CD4-positive, alpha-beta T cell treated with Interleukin-4 for 4 hours (primary cell): ENCODE measurements around the gene NOC3L.
"Not testable (repeated sequence)": the region's sequence is repeated elsewhere in the genome, so short reads cannot be mapped to it uniquely, and the experiment has no call there.

Source experiments
- DNase-seq: peaks from one replicate; pipeline ENCODE4 v3.0.0-alpha.2; 2020

The NOC3L gene, protein sequence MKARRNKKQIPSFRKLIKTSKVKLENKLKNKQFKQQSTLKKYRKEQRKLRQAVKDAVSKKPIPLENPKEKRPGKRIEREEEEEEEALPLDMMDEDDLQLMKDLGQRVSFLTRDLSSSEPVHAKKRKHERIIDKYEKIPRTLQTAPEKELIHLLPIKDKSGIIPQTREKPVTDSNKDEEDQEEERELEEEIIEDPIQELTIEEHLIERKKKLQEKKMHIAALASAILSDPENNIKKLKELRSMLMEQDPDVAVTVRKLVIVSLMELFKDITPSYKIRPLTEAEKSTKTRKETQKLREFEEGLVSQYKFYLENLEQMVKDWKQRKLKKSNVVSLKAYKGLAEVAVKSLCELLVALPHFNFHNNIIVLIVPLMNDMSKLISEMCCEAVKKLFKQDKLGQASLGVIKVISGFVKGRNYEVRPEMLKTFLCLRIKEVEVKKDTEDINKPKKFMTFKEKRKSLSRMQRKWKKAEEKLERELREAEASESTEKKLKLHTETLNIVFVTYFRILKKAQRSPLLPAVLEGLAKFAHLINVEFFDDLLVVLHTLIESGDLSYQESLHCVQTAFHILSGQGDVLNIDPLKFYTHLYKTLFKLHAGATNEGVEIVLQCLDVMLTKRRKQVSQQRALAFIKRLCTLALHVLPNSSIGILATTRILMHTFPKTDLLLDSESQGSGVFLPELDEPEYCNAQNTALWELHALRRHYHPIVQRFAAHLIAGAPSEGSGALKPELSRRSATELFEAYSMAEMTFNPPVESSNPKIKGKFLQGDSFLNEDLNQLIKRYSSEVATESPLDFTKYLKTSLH

DNA sequence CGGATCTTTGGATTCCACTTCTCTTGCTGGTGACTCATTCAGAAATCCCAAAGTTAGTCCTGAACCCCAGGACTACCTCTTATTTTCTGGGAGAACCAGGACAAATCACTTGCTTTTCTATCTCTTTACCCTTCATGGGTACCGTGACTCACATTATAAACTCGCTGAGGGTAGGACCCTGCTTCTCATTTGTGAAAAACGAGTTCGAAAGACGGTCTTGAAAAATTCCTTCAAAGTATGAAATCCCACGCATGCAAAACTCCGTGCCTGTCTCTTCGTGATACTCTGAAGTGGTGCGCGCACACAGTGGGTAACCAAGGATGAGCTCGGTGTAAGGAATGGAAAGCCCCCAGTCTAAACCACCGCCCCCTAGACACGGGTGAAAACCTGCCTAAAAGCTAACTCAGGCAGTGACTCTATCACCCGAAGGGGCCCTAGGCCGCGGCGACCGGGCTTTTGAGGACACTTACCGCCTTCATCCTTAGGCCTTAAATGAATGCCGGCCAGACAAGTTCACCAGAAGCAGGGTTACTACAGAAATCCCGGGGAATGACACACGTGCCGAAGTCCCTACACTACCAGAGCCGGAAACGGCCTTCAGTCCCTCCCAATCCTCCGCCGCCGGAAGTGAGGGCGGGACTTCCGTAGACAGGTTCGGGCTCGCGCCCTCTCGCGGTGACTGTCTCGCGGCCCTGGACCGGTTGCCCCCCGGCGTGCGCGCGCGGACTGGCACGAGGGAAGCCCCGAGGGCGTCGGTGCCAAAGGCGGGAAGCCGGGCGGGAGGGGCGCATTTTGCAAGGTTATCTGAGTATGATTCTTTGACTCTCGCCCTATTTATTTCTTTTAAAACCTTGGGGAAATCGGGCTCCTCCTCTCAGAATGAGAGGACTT is at the start of gene NOC3L:
TSS of gene NOC3L (minus strand) at position 580 of the 891 bp plus-strand sequence. CDS start at position 479, 101 bp downstream.
- DNase-seq, result peak; percentile 90

DNA sequence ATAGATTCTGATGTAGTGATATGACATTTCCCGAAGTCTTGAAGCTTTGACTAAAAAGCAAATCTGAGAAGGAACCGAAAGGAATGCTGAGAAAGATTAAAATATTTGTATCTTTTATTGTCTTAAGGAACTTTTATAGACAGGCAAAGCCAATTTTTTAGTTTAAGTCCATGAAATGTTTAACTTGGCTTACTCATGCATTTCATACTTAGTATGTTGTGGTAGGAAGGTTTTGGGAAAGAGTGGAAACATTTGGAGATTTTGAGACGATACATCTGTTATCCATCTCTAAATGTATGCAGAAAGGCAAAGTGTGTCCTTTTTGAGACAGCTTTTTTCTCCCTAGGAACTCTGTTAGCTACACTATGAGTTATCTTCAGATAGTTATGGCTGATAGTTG is 49.7 kb upstream of the NOC3L start:
- DNase-seq, result no peak

DNA sequence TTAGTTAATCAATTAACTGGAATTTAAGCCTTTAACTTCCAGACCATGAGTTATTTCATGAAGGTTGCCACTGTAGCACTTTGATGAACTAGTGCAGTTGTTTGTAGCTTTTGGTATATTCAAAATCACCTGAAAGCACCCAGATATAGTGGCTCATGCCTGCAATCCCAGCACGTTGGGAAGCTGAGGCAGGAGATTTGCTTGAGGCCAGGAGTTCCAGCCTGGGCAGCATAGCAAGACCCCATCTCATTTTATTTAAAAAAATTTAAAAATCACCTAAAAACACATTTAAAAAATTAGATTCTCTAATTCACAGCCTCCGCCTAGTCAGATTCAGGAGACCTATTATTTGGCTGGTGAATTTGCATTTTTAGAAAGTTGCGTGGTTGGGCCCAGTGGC is 48.6 kb upstream of the NOC3L start:
- no peak for DNase-seq

DNA sequence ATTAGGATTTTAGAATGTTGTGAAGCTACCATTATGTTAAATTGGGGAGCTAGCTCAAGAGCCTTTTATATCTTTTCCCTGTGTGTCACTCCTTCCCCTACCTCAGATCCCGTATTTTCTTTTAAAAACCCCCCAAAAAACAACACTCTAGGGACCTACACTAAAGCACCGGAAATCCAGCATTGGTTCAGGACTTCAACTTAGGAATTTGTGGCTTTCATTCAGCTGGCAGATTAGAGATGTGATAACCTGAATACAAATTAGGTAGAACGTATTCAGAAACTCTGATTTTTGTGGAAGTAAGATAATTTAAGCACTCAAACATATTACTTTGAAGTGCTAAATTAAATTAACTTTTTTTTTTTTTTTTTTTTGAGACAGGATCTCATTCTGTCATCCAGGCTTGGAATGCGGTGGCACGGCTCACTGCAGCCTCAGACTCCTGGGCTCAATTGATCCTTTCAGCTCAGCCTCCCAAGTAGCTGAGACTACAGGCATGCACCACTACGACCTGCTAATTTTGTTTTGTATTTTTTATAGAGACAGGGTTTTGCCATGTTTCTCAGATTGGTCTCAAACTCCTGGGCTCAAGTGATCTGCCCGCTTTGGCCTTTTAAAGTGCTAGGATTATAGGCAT is 46.4 kb upstream of the NOC3L start:
- no peak for DNase-seq

DNA sequence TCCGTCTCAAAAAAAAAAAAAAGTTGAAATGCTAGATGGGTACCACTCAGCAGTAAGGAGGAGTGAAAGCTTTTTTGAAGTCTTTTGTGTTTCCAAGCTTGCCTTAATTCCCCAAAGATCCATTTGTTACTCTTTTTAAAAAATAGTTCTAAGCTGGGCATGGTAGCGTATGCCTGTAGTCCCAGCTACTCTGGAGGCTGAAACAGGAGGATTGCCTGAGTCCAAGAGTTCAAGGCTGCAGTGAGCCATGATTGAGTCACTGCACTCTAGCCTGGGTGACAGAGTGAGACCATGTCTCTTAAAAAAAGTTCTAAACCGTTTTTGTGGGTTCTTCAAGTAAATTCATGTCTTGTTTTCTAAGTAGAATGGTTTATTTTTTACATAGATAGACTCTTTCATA is 44.9 kb upstream of the NOC3L start:
- DNase-seq, result no peak

DNA sequence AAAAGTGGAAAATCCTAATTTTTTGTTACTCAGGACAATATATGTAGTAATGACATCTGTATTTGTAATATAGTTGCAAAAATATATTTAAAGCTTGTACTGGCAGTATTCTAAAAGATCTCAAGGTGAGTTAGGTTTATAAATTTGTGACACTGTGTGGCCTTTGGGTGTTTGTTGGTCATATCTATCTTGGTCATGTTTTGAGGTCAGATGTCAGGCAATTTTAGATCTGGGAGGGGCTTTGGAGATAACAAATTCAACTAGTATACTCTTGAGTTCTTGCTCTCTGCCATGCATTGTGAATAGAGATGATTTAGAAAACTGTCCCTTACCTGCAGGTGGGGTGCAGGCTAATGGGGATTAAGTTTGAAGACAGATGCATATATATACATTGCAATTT is 42.7 kb upstream of the NOC3L start:
- no peak for DNase-seq

DNA sequence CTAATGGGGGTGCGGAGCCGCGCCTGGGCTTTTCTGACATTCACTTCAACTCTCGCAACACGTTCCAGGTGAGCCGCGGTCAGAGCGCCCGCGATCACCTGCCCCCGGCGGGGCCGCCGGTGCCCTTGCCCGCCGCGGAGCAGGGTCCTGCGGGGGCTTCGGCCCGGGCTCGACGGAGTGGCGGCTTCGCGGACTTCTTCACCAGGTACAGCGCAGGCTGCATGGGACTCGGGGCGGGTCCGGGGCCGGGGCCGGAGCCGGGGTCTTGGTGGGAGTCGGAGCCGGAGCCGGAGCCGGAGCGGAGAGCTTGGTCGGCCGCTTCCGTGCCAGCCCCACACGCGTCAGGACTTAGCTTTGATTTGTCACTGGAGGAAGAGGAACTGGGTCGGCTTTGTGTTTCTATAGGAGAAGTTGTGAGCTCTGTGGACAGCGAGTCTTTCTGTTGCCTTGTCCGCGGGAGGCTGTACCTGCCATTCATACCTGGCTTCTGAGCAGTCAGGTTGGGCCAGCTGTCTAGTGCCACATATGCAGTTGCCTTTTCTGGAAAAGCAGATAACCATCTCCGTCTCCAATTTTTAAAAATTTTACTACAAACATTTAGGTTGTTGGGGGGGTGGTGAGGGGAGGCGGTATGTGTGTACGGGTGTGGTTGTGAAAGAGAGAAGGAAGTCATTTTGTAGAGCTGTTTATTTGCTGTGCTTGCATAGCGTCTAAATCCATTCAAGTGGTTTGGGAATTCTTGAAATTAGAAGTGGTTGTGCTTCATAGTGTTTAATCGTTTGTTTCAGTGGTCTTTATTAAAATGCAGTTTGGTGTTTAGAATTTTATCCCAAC is 40.9 kb upstream of the NOC3L start:
- no peak for DNase-seq

DNA sequence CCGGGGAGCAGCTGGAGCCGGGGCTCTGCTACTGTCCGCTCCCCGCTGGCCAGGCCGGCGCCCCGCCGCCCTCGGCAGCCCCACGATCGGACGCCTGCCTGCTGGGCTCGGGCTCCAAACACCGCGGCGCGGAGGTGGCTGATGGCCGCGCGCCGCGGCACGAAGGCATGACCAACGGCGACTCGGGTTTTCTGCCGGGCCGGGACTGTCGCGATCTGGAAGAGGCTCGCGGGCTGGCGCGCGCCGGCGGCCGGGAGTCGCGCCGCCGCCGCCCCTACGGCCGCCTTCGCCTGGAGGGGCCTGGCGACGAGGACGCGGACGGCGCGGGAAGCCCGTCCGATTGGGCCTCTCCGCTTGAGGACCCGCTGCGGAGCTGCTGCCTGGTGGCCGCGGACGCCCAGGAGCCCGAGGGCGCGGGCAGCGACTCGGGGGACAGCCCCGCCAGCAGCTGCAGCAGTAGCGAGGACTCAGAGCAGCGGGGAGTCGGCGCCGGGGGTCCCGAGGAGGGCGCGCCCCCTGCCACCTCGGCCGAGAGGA is 40.2 kb upstream of the NOC3L start:
- no peak for DNase-seq

DNA sequence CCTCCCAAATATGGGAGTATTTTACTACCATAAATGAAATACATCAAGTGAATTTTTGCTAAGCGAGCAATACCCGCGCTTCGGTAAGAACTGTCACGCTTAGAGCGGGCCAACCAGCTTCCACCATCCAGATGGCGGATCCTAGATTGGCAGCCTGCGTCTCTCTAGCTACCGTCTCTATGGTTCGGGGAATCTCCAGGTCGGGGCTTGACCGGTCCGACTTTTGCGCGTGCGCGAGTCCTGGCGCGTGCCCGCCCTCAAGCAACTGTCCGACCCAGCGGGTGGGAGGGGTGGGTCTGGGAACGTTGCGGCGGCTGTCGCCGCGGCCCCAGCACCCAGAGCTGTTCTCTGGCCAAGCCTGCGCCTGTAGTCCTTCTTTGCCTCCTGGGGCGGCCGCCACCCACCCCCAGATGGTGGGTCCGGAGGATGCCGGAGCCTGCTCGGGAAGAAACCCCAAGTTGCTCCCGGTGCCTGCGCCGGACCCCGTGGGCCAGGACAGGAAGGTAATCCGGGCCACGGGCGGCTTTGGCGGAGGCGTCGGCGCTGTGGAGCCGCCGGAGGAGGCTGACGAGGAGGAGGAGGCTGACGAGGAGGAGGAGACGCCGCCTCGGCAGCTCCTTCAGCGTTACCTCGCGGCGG is 39.6 kb upstream of the NOC3L start, which contains the start of gene TBC1D12:
TSS of gene TBC1D12 (plus strand) at position 338 of the 639 bp plus-strand sequence. CDS start at position 411, 73 bp downstream.
- DNase-seq, result peak; percentile 38

DNA sequence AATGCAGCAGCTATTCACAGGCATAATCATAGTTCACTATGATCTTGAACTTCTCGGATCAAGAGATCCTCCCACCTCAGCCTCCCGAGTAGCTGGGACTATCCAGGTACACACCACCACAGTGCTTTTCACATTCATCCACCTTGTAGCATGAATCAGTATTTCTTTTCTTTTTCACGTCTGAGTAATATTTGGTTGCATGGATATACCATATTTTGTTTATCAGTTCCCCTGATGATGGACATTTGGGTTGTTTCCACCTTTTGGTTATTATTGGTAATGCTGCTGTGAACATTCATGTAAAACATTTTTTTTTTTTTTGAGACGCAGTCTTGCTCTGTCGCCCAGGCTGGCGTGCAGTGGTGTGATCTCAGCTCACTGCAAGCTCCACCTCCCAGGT is 36.0 kb upstream of the NOC3L start:
- no peak for DNase-seq

DNA sequence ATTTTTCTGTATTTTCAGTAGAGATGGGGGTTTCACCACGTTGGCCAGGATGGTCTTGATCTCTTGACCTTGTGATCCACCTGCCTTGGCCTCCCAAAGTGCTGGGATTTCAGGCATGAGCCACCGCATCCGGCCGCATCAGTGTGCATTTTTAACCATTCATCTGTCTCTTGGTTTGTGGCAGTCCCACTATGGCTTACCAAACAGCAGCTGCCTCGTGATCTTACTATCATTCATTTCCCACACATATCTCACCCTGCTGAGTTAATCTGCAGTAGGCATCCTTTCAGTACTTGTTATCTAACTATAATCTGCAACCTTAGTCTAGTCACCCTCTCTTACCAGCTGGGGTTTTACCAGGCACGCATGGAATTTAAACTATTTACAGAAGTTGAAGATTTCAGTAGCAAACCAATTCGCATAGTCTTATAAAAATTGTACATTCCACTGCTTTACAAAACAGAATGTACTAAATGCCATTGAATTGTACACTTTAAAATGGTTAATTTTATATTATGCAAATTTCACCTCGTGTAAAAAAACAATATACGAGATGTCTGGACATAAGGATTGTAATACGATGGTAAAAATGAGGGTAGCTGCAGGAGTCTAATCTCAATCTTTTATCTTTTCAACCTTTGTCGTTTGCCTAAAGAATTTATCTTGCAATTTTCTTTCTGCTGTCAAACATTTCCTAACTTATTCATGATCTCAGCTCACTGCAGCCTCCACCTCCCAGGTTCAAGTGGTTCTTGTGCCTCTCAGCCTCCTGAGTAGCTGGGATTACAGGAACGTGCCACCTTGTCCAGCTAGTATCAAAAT is 35.0 kb upstream of the NOC3L start:
- DNase-seq, result no peak

DNA sequence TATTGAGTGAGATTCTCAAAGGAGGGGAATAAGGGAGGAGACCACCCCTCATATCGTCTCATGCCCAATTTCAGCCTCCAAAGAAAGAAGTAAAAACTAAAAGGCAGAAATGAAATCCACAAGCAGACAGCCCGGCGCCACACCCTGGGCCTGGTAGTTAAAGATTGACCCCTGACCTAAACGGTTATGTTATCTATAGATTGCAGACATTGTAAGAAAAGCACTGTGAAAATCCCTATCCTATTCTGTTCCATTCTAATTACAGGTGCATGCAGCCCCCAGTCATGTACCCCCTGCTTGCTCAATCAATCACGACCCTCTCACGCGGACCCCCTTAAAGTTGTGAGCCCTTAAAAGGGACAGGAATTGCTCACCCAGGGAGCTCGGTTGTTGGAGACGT is 29.4 kb upstream of the NOC3L start:
- not testable (repeated sequence) for DNase-seq

DNA sequence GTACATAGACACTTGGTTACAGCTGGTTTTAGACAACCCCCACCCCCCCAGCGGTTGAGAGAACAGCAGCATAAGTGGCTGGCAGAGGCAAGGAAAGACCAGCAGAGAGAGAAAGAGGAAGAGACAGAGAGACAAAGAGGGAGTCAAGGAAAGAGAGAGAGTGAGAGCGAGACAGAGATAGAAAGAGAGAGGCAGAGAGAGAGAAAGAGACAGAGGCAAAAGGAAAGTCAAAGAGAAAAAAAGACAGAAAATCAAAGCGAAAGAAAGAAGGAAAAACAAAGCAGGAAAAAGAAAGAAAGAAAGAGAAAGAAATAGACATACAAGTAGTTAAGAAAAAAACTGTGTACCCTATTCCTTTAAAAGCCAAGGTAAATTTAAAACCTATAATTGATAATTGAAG is 23.0 kb upstream of the NOC3L start:
- not testable (repeated sequence) for DNase-seq

DNA sequence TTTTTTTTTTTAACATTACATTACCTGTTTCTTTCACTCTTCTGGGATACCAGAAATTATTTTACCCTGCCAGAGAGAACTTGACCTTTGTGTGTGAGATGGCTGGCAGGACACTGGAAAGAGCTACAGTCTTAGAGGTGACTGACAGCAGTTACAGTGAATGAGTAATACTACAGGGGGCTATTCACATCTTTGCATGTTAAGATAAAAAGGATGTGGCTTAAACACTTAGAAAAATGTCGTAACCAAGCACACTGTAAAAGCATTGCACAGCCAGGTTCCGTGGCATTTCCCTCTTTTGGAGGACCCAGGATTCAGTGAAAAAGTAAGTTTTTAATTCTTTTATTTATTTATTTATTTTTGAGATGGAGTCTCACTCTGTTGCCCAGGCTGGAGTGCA is 20.8 kb upstream of the NOC3L start:
- no peak for DNase-seq

DNA sequence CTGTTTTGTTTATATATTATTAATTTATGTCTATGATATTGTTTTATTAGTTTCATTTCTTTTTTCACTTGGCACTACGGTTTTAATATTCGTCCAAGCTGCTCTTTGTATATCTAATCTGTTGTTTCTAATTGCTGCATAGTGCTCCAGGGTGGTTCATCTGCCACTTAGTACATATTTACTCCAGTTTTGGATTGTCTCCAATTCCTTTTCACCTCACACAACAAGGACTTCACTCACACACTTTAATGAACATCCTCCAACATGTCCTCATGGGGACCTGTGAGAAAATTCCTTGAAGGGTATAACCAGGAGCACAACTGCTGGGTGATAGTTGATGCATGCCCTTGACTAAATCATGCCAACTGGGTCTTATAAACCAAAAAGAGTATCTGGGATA is 14.1 kb upstream of the NOC3L start:
- DNase-seq, result no peak

DNA sequence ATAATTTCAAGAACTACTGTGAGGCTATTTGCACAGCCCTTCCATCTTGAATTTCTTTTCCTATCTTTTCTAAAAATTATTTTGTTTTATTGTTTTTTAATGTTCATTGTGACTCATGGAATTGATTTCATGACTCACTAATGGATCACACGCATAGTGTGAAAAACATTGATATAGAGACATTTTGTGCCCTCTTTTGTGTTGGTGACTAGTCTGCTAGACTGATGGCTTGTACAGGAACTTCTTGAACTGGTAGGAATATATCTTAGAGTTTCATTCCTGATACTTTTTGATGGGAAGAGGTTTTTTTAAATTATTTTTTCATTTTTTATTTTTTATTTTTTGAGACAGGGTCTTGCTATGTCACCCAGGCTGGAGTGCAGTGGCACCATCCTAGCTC is 12.6 kb upstream of the NOC3L start:
- no peak for DNase-seq

DNA sequence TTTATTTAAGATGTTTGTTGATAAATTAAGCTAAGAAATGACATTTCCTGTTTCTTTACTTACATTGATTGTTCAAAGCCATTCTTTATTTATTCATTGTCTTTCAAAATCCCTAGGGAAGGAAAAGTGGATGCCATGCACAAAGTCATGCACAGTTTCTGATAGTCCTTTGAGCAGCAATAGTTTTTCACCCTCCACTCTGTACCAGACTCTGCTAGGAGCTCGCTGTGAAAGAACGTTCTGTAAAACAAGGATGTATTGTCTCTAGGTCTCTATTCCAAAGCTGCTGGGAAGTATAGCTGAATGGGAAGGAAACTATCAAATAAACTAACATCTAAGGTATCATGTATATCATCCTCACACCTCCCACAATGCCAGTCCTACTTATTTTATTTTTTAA is 7.8 kb upstream of the NOC3L start:
- no peak for DNase-seq

DNA sequence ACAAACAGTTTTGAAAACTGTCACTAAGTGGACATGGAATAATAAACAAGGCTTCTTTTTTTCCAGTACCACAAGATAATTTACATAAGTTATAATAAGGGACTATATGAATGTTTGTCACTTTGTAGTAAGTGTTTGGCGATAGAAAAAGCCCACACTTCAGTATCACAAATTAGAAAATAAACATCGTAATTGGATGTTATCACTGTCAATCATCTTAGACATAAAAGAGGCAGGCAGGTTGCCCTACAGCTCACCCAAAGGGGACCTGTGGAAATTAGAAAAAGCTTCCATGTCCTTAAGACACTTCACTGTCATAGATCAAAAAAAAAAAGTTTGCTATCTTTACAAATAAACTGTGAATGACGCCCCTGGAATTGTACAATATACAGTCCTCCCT is 3.6 kb upstream of the NOC3L start:
- no peak for DNase-seq

DNA sequence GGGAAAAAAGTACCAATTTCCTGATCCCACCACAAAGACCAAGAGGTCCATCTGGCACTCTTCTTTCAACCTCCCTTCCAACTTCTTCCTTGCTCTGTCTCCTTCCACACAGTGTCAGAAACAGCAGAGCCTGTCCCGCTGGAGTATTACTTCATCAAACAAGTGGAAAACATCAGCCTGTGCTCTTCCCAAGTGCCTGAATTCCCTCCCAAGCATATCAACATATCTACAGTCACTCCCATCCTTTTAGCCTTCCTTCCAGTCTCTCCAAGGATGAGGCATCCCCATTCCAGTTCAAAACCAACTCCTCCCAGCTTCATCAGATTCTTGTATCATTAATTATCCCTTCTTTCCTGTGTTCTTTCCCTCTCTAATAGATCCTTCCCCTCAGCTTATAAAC is 1.7 kb upstream of the NOC3L start:
- no peak for DNase-seq

DNA sequence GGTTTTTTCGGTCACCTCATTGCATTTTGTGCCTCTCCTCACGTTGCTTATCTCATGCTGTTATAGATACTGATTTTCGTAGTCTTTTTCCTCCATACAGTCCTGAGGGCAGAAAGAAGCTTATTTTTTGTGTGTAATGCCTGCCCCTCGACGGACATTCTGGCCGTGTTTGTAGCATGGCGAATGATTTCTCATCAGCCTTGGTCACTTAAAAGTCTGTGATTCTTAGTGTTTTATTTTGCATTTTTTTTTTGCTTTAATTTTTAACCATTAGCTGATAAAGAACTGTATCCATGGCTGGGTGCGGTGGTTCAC is 469 bp upstream of the NOC3L start:
- DNase-seq, result no peak
